IMR-90 (cell line): ENCODE results near the gene BCL2L12.

Source experiments
- BHLHE40 ChIP-seq: fragments of 150-350 bp; IDR thresholded peaks from 2 replicates; pipeline ENCODE4 v1.6.1; 2016; ENCODE audit warnings: mild to moderate bottlenecking, low read depth, low read length
- CTCF ChIP-seq: conservative IDR thresholded peaks from 2 replicates; pipeline ENCODE4 v1.5.1; 2012; ENCODE audit warnings: mild to moderate bottlenecking, low read depth, low read length, improper control_type of control experiment
- MAZ ChIP-seq: IDR thresholded peaks from 2 replicates; pipeline ENCODE4 v1.6.1; 2012; ENCODE audit warnings: low read depth, mild to moderate bottlenecking, low read length, improper control_type of control experiment, moderate library complexity, borderline replicate concordance
- MXI1 ChIP-seq: IDR thresholded peaks from 2 replicates; pipeline ENCODE4 v1.6.1; 2012; ENCODE audit warnings: low read depth, mild to moderate bottlenecking, low read length, moderate library complexity, borderline replicate concordance
- POLR2A ChIP-seq: IDR thresholded peaks from 2 replicates; pipeline ENCODE4 v1.6.1; 2012; ENCODE audit warnings: mild to moderate bottlenecking, low read depth, low read length
- RAD21 ChIP-seq: IDR thresholded peaks from 2 replicates; pipeline ENCODE4 v1.6.1; 2012; ENCODE audit warnings: low read length, improper control_type of control experiment
- RCOR1 ChIP-seq: IDR thresholded peaks from 2 replicates; pipeline ENCODE4 v1.6.1; 2012; ENCODE audit warnings: mild to moderate bottlenecking, low read length, improper control_type of control experiment; ENCODE audit not compliant: insufficient replicate concordance
- RFX5 ChIP-seq: IDR thresholded peaks from 2 replicates; pipeline ENCODE4 v1.8.0; 2012; ENCODE audit warnings: low read depth, mild to moderate bottlenecking, low read length, moderate library complexity
- SMC3 ChIP-seq: fragments of 150-350 bp; IDR thresholded peaks from 2 replicates; pipeline ENCODE4 v1.6.1; 2016; ENCODE audit warnings: low read depth, mild to moderate bottlenecking, antibody characterized with exemption, low read length, moderate library complexity
- USF2 ChIP-seq: fragments of 150-350 bp; IDR thresholded peaks from 2 replicates; pipeline ENCODE4 v1.6.1; 2017; ENCODE audit warnings: mild to moderate bottlenecking, antibody characterized with exemption, low read length, low read depth

GRCh38 chr19:49663224-49663623, 2.5 kb upstream of the BCL2L12 start:
- TF ChIP-seq POLR2A, result no peak
- no peak for TF ChIP-seq CTCF
- no peak for TF ChIP-seq MAZ
- TF ChIP-seq USF2, result no peak
- no peak for TF ChIP-seq RFX5
- no peak for TF ChIP-seq RAD21
- TF ChIP-seq SMC3, result no peak
- no peak for TF ChIP-seq MXI1
- no peak for TF ChIP-seq RCOR1
- TF ChIP-seq BHLHE40, result no peak
